Subcutaneous adipose tissue (tissue), 4 donors: ENCODE results near the gene SCUBE1. TPM values are rescaled to one million over a fixed set of nuclear protein-coding genes. Genes with fewer than 3 reads are reported as not detected.

Experiments used
- CTCF ChIP-seq: fragments of 450-650 bp; IDR thresholded peaks from one replicate; pipeline ENCODE4 v1.5.1; 2016; ENCODE audit warnings: low read depth, mild to moderate bottlenecking, control low read depth, antibody characterized with exemption, moderate library complexity
- total RNA-seq, 4 donors: library from RNA; depleted of rRNA; stranded (reverse); fragments of >200 nt; gene quantifications; one replicate each; pipeline ENCODE4 v1.1.0, GENCODE V29; 2016

Gene SCUBE1
- total RNA-seq, 4 donors from 2014 or later: 0.66 to 4.6 (median 1.7) TPM

DNA sequence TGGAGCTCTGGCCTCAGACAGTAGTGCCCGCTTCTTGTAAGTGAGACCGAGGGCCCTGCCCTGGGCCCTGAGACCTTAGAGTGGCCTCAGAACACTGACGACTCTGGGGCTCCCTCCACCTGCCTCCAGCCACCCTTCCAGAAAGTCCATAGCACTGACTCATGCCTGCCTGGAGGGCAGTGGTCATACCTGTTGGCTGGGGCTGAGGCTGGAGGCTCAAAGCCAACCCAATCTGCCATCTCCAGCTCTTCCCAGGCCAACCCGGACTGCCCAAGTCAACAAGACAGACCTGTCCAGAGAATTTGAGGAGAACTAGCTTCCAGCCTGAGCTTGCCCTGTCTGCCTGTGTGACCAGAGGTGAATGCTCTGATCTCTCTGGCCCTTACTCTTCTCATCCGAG, 89.3 kb downstream of the SCUBE1 start:
- no peak for TF ChIP-seq CTCF

- TF ChIP-seq CTCF: no peak
Measured at GRCh38 chr22:43252319-43252718, 90.9 kb downstream of the SCUBE1 start.

DNA sequence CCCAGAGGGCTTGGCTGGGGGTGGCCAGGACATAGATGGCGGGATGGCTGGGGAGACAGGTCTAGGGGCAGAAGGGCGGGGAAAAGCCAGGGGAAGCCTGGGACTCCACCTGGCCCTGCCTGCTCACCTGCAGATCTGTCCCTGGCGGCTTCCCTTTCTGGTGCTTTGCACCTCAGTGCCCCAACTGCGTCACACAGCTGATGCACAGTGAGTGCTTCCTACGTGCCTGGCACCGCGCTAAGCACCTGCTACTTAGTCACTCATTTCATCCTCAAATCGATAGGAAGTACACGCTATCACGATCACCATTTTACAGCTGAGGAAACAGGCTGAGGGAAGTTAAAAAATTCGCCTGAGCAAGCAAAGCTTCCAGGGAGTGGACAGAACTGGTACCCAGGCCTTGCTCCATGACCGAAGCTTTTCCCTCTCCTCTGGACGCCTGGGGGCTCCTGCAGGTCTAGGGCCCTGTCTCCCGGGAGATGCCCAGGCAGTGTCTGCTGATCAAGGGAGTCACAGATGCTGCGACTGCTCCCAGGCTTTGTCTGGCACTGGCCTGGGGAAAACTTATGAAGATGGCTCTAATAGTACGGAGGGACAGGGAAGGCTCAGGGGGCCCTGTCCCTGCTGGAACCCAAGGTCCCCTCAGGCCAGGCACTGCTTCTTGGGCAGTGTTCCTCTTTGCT, 93.2 kb downstream of the SCUBE1 start:
- no peak for TF ChIP-seq CTCF

DNA sequence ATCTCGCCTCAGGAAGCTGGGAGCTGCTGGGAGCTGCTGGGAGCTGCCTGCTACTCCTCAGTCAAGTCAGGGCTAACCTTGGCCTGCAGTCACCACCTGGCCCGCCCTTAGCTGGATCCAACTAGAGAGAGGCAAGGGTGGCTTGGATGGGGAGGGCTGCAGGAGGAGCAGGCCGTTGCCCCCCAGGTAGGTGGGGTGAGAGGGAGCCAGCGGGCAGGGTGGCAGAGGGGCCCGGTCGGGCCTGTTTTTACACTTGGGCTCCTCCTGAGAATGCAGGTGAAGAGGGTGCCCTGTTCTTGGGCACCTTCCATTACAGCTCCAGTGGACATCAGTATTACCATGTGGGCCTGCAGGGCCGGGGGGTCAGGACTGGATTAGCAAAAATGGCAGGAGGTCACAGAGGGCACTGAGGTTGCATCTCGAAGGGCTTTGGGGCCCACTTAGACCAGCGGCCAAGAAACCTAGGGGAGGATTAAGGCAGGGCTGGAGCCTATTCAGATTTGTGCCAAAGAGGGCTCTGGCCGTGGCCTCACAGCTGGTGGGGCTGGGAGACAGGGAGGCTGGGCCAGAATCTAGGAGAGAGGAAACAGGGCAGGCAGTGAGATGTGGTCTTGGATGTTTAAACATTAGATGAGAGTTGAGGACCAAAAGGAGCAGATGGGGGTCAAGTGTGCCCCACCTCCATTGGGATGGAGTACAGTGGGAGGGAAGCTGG, 95.5 kb downstream of the SCUBE1 start:
- no peak for TF ChIP-seq CTCF

- TF ChIP-seq CTCF: no peak
Measured at GRCh38 chr22:43246188-43246587, 97.0 kb downstream of the SCUBE1 start.

- TF ChIP-seq CTCF: no peak
Measured at GRCh38 chr22:43245717-43246116, 97.5 kb downstream of the SCUBE1 start.

GRCh38 chr22:43244803-43245527, 98.2 kb downstream of the SCUBE1 start:
- no peak for TF ChIP-seq CTCF
